Thyroid gland (tissue), 4 donors: ENCODE data around the gene STMND1. TPM values are rescaled to one million over a fixed set of nuclear protein-coding genes. Genes with fewer than 3 reads are reported as not detected.

Source experiments
- DNase-seq, 2 donors: peaks; one replicate each; pipeline ENCODE4 v3.0.0-alpha.2; 2019
- H3K27ac ChIP-seq, 3 donors: fragments of 200-600 bp; sonication (generic); 1 replicate in 2 of 3; 2 replicates in 1 of 3; pipeline ENCODE4 v1.5.1; 2016 to 2019; ENCODE audit warnings: mild to moderate bottlenecking in 1 of 3, moderate library complexity in 1 of 3
- H3K27me3 ChIP-seq: fragments of 200-600 bp; sonication (generic); one replicate; pipeline ENCODE4 v1.5.1; 2019
- H3K36me3 ChIP-seq, 2 donors: fragments of 200-600 bp; sonication (generic); one replicate each; pipeline ENCODE4 v1.5.1; 2016 to 2019
- H3K4me1 ChIP-seq, 2 donors: fragments of 200-600 bp; sonication (generic); one replicate each; pipeline ENCODE4 v1.5.1; 2017 to 2019
- H3K4me3 ChIP-seq, 3 donors: fragments of 200-600 bp; sonication (generic); replicated peaks in 1 of 3; 1 replicate in 2 of 3; 2 replicates in 1 of 3; pipeline ENCODE4 v1.5.1; 2016; ENCODE audit warnings: mild to moderate bottlenecking in 1 of 3
- H3K9me3 ChIP-seq: fragments of 200-600 bp; sonication (generic); one replicate; pipeline ENCODE4 v1.5.1; 2017
- POLR2A ChIP-seq, 2 donors: fragments of 450-650 bp; IDR thresholded peaks; one replicate each; pipeline ENCODE4 v1.6.1; 2017; ENCODE audit warnings: antibody characterized with exemption in 2 of 2, mild to moderate bottlenecking in 2 of 2, moderate library complexity in 1 of 2
- WGBS, 2 donors: methylation state at CpG; one replicate each; pipeline ENCODE4 v1.1.5; 2017; 5-methylcytosine and 5-hydroxymethylcytosine counted together
- intact Hi-C: fragments of 100-400 bp; cut with DNase I; formaldehyde crosslinking; loops from one replicate; pipeline ENCODE4 v1.15.1; 2023
- total RNA-seq, 4 donors: library from RNA; depleted of rRNA; stranded (reverse); fragments of >200 nt; gene quantifications; one replicate each; pipeline ENCODE4 v1.2.3, GENCODE V29; 2016
- TF ChIP-seq, protein P1 (sequence below), 6 experiments: fragments of 200-600 bp in 3 of 6; fragments of 450-650 bp in 3 of 6; sonication (generic) in 3 of 6; IDR thresholded peaks; one replicate each; pipeline ENCODE4 v1.5.1; 2016 to 2019; ENCODE audit warnings: antibody characterized with exemption in 6 of 6, mild to moderate bottlenecking in 2 of 6, inconsistent platforms in 1 of 6, moderate library complexity in 1 of 6

STMND1 gene
- total RNA-seq, 4 donors from 2014 or later: not detected

DNA sequence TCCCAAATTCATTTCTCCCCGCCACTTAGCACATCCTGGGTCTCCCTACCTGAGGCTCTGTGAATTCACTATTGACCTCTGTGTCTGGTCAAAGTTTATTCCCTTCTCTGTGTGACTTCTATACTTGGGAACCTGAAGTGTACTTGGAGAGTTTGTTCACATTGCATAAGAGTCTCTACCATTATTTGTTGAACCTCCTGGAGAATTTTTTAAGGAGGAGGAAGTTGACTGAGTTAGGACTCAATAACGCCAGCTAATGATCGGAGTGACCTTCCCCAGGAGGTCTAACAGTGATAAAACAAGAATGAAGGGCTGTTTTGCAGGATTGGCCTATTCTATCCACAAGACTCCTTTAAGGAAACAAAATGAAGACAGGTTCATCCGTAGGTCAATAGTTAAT, 23.6 kb downstream of the STMND1 start:
- Histone ChIP-seq H3K27me3 (no peaks in the 10 kb centered on the region), H3K27ac (no peak overlapping the region), H3K4me1 (no peaks in the 10 kb centered on the region), H3K9me3 (no peaks in the 10 kb centered on the region), H3K36me3 (no peaks in the 10 kb centered on the region), H3K4me3 (no peak overlapping the region)
- no peak for TF ChIP-seq POLR2A (IDR thresholded peaks at IDR 0.05)
- TF ChIP-seq, protein P1, sequence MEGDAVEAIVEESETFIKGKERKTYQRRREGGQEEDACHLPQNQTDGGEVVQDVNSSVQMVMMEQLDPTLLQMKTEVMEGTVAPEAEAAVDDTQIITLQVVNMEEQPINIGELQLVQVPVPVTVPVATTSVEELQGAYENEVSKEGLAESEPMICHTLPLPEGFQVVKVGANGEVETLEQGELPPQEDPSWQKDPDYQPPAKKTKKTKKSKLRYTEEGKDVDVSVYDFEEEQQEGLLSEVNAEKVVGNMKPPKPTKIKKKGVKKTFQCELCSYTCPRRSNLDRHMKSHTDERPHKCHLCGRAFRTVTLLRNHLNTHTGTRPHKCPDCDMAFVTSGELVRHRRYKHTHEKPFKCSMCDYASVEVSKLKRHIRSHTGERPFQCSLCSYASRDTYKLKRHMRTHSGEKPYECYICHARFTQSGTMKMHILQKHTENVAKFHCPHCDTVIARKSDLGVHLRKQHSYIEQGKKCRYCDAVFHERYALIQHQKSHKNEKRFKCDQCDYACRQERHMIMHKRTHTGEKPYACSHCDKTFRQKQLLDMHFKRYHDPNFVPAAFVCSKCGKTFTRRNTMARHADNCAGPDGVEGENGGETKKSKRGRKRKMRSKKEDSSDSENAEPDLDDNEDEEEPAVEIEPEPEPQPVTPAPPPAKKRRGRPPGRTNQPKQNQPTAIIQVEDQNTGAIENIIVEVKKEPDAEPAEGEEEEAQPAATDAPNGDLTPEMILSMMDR (IDR thresholded peaks at IDR 0.05): no peak
- WGBS, 2 donors: 51 to 56% methylated on average over 4 of the region's 4 CpGs
- intact Hi-C loops: no loop called here
- no peak for DNase-seq

DNA sequence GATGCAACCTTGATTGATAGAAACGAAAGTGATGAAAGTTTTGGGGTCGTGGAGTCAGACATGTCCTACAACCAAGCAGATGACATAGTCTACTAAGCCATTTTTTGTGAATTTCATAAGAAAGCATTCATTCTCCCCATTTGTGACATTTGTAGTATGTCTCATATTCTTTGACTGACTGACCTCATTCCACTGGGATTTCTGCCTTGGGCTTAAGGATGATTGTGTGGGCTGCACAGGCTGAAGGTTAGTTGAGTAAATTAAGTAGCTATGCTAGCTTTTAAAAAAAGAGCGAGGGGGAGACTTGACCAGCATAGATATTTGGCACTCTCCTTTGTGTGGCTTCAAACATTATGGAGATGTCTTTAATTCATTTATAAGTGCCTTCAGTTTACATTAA, 28.9 kb downstream of the STMND1 start:
- H3K36me3 ChIP-seq: no peaks in the 10 kb centered on the region
- intact Hi-C loops: no loop called here

DNA sequence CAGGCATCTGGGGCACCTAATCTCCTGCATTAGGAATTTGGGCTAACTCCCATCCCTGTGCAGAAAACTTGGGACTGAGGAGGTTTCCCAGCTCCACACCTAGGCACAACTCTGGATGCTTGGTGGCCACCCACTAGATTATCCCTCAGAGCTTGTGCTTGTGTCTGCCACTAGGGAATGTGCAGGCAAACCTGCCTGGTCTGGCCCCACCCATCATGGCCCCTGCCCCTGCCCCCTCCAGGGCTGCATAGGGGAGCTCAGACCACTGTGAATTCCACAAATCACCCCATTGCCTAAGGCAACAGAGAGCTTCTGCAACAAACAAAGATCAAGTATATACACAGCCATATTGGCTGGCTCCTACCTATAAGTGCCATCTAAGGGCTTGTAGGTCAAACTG, 31.1 kb downstream of the STMND1 start:
- no peak overlapping the region for H3K4me3 ChIP-seq
- intact Hi-C loops: no loop called here
- H3K27me3 ChIP-seq: no peaks in the 10 kb centered on the region
- H3K27ac ChIP-seq: no peak overlapping the region
- H3K9me3 ChIP-seq: no peaks in the 10 kb centered on the region
- no peak for DNase-seq
- no peaks in the 10 kb centered on the region for H3K4me1 ChIP-seq
- H3K36me3 ChIP-seq: no peaks in the 10 kb centered on the region
- no peak for TF ChIP-seq POLR2A (IDR thresholded peaks at IDR 0.05)
- TF ChIP-seq, protein P1 (IDR thresholded peaks at IDR 0.05): no peak

More for the DNA sequence above, 28.9 kb downstream of the STMND1 start:
- no peak for DNase-seq
- Histone ChIP-seq H3K27me3 (no peaks in the 10 kb centered on the region), H3K27ac (no peak overlapping the region), H3K9me3 (no peaks in the 10 kb centered on the region), H3K4me3 (no peak overlapping the region), H3K4me1 (no peaks in the 10 kb centered on the region)
- TF ChIP-seq POLR2A (IDR thresholded peaks at IDR 0.05): no peak
- TF ChIP-seq, protein P1 (IDR thresholded peaks at IDR 0.05): no peak
- WGBS, 2 donors: 78 to 80% methylated on average over 3 of the region's 3 CpGs

DNA sequence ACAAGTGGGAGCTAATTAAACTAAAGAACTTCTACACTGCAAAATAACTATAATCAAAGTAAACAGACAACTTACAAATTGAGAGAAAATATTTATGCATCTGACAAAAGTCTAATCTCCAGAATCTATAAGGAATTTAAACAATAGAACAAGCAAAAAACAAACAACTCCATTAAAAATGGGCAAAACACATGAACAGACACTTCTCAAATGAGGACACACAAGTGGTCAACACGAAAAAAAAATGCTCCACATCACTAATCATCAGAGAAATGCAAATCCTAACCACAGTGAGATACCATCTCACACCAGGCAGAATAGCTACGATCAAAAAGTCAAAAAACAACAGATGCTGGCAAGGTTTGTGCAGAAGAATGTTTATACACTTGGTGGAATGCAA, 36.2 kb downstream of the STMND1 start:
- intact Hi-C loops: no loop called here

DNA sequence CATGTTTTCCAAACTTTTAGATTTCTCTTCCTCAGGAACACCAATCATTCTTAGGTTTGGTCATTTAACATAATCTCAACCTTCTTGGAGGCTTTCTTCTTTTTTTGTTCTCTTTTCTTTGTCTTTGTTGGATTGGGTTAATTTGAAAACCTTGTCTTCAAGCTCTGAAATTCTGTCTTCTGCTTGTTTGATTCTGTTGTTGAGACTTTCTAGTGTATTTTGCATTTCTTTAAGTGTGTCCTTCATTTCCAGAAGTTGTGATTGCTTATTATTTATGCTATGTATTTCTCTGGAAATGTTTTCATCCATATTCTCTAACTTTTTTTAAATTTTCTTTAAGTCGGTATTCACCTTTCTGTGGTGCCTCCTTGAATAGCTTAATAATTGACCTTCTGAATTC, 42.2 kb downstream of the STMND1 start:
- Histone ChIP-seq H3K27me3 (no peaks in the 10 kb centered on the region), H3K9me3 (no peaks in the 10 kb centered on the region), H3K36me3 (no peaks in the 10 kb centered on the region), H3K27ac (no peak overlapping the region), H3K4me3 (no peak overlapping the region), H3K4me1 (no peaks in the 10 kb centered on the region)
- TF ChIP-seq, protein P1 (IDR thresholded peaks at IDR 0.05): no peak
- no peak for TF ChIP-seq POLR2A (IDR thresholded peaks at IDR 0.05)
- intact Hi-C loops: no loop called here
- WGBS, 2 donors: 90 to 96% methylated on average over 1 of the region's 1 CpG
- DNase-seq: no peak

More for the DNA sequence above, 36.2 kb downstream of the STMND1 start:
- no peak for TF ChIP-seq POLR2A (IDR thresholded peaks at IDR 0.05)
- TF ChIP-seq, protein P1 (IDR thresholded peaks at IDR 0.05): no peak
- H3K4me3 ChIP-seq: no peak overlapping the region
- H3K9me3 ChIP-seq: no peaks in the 10 kb centered on the region
- H3K4me1 ChIP-seq: no peaks in the 10 kb centered on the region
- WGBS, 2 donors: 53 to 55% methylated on average over 2 of the region's 2 CpGs
- DNase-seq: no peak
- no peaks in the 10 kb centered on the region for H3K27me3 ChIP-seq
- H3K36me3 ChIP-seq: no peaks in the 10 kb centered on the region
- H3K27ac ChIP-seq: no peak overlapping the region
